ENCODE data around the gene KIF20B. TPM values are rescaled to one million over a fixed set of nuclear protein-coding genes. Genes with fewer than 3 reads are reported as not detected.

KIF20B gene
- total RNA-seq, 1 experiment from 2014 or later = 34.5 TPM

Other genes with a start within 250 kb of the KIF20B start
- gene SLC16A12, start 166.0 kb upstream of the KIF20B start, total RNA-seq (2021) = 0.65 and 0.74 TPM in 2 replicates
- gene PANK1, start 56.3 kb upstream of the KIF20B start, total RNA-seq (2021) = 5.7 and 8.1 TPM in 2 replicates